CD14-positive monocyte (primary cell): ENCODE measurements around the gene AP2B1. TPM values are rescaled to one million over a fixed set of nuclear protein-coding genes. Genes with fewer than 3 reads are reported as not detected.

Experiments
- DNase-seq, 3 donors: peaks; one replicate each; pipeline ENCODE4 v3.0.0-alpha.2; 2011 to 2022
- H2AFZ ChIP-seq: 2 replicates; pipeline ENCODE4 v1.6.0; 2012; ENCODE audit warnings: mild to moderate bottlenecking, low read depth, low read length, inconsistent platforms; ENCODE audit not compliant: insufficient read depth, poor library complexity, severe bottlenecking
- H3K27ac ChIP-seq, 2 donors: 1 replicate in 1 of 2; 2 replicates in 1 of 2; pipeline ENCODE4 v1.5.1; 2012 to 2013; ENCODE audit warnings: low read length in 2 of 2, control low read depth in 1 of 2, inconsistent platforms in 1 of 2, low read depth in 1 of 2, mild to moderate bottlenecking in 1 of 2
- H3K27me3 ChIP-seq, 2 donors: one replicate each; pipeline versions ENCODE4 v1.6.0 to v1.6.1; 2011 to 2013; ENCODE audit warnings: low read length in 2 of 2; ENCODE audit not compliant: control insufficient read depth in 2 of 2, insufficient read depth in 2 of 2
- H3K36me3 ChIP-seq, 2 donors: replicated peaks in 1 of 2; 1 replicate in 1 of 2; 2 replicates in 1 of 2; pipeline versions ENCODE4 v1.5.1 to v1.6.1; 2012 to 2013; ENCODE audit warnings: low read length in 2 of 2, control low read depth in 1 of 2, inconsistent platforms in 1 of 2, mild to moderate bottlenecking in 1 of 2; ENCODE audit not compliant: insufficient read depth in 2 of 2, control insufficient read depth in 1 of 2
- H3K4me1 ChIP-seq, 2 donors: 1 replicate in 1 of 2; 2 replicates in 1 of 2; pipeline versions ENCODE4 v1.5.1 to v1.6.1; 2012 to 2013; ENCODE audit warnings: low read length in 2 of 2, control low read depth in 1 of 2, inconsistent platforms in 1 of 2, mild to moderate bottlenecking in 1 of 2, moderate library complexity in 1 of 2; ENCODE audit not compliant: insufficient read depth in 2 of 2, control insufficient read depth in 1 of 2
- H3K4me2 ChIP-seq: replicated peaks from 2 replicates; pipeline ENCODE3; 2012; ENCODE audit warnings: low read length, moderate library complexity, mild to moderate bottlenecking; ENCODE audit not compliant: poor library complexity, severe bottlenecking; ENCODE audit errors: extremely low read depth
- H3K4me3 ChIP-seq, 3 experiments: fragments of 200-600 bp in 1 of 3; sonication (generic) in 1 of 3; replicated peaks in 1 of 3; 1 replicate in 2 of 3; 2 replicates in 1 of 3; pipeline ENCODE4 v1.5.1; 2011 to 2013; ENCODE audit warnings: low read length in 3 of 3, mild to moderate bottlenecking in 3 of 3, control low read depth in 2 of 3, low read depth in 2 of 3, inconsistent platforms in 1 of 3, moderate library complexity in 1 of 3
- H3K79me2 ChIP-seq: 2 replicates; pipeline ENCODE4 v1.6.0; 2012; ENCODE audit warnings: mild to moderate bottlenecking, control low read depth, inconsistent platforms, low read length, moderate library complexity; ENCODE audit not compliant: insufficient read depth
- H3K9ac ChIP-seq: 2 replicates; pipeline ENCODE4 v1.6.0; 2017; ENCODE audit warnings: low read length, mild to moderate bottlenecking; ENCODE audit not compliant: insufficient read depth, poor library complexity, severe bottlenecking
- H3K9me3 ChIP-seq, 2 donors: replicated peaks in 1 of 2; 1 replicate in 1 of 2; 2 replicates in 1 of 2; pipeline versions ENCODE4 v1.5.1 to v1.6.1; 2012 to 2013; ENCODE audit warnings: low read length in 2 of 2, control low read depth in 1 of 2; ENCODE audit not compliant: control insufficient read depth in 1 of 2, insufficient read depth in 1 of 2
- H4K20me1 ChIP-seq: 2 replicates; pipeline ENCODE4 v1.6.0; 2012; ENCODE audit warnings: mild to moderate bottlenecking, low read length, control low read depth, moderate library complexity; ENCODE audit not compliant: insufficient read depth
- H3K27ac Mint-ChIP-seq, 7 donors: one replicate each; pipeline ENCODE4 v1.8.0; 2020; ENCODE audit warnings: mild to moderate bottlenecking in 7 of 7, mixed read lengths in 7 of 7, moderate library complexity in 6 of 7, inconsistent platforms in 2 of 7
- H3K27me3 Mint-ChIP-seq, 3 donors: one replicate each; pipeline ENCODE4 v1.8.0; 2021 to 2022; ENCODE audit warnings: low read depth in 3 of 3, mild to moderate bottlenecking in 3 of 3, mixed read lengths in 3 of 3, moderate library complexity in 3 of 3, inconsistent platforms in 1 of 3
- H3K36me3 Mint-ChIP-seq, 2 donors: one replicate each; pipeline ENCODE4 v1.8.0; 2020; ENCODE audit warnings: mixed read lengths in 2 of 2, inconsistent platforms in 1 of 2, mild to moderate bottlenecking in 1 of 2
- H3K4me1 Mint-ChIP-seq: one replicate; pipeline ENCODE4 v1.8.0; 2020; ENCODE audit warnings: mild to moderate bottlenecking, mixed read lengths
- H3K4me3 Mint-ChIP-seq, 2 donors: one replicate each; pipeline ENCODE4 v1.8.0; 2020; ENCODE audit warnings: mild to moderate bottlenecking in 2 of 2, mixed read lengths in 2 of 2, moderate library complexity in 1 of 2
- H3K9me3 Mint-ChIP-seq, 7 donors: one replicate each; pipeline ENCODE4 v1.8.0; 2020 to 2022; ENCODE audit warnings: mixed read lengths in 7 of 7, mild to moderate bottlenecking in 6 of 7, moderate library complexity in 6 of 7, inconsistent platforms in 2 of 7
- WGBS: methylation state at CpG from one replicate; pipeline ENCODE4 v1.1.5; 2013; ENCODE audit warnings: missing lambda C conversion rate; ENCODE audit not compliant: insufficient coverage; 5-methylcytosine and 5-hydroxymethylcytosine counted together
- intact Hi-C, 2 donors: fragments of 100-400 bp; cut with micrococcal nuclease; formaldehyde crosslinking; loops; one replicate each; pipeline versions ENCODE4 v1.15.0 to v1.15.1; 2023
- polyA plus RNA-seq, 3 donors: library from polyadenylated mRNA; depleted of rRNA in 1 of 3; unstranded in 2 of 3; stranded (reverse) in 1 of 3; fragments of 300-500 nt in 2 of 3; fragments of >200 nt in 1 of 3; fragmentation: Illumina TruSeq in 2 of 3; gene quantifications; 1 replicate in 2 of 3; 2 replicates in 1 of 3; pipeline ENCODE4 v1.2.3, GENCODE V29; 2012 to 2021
- TF ChIP-seq, protein P1 (sequence below): fragments of 200-600 bp; IDR thresholded peaks from one replicate; pipeline ENCODE4 v1.8.0; 2022; ENCODE audit warnings: antibody characterized with exemption, mild to moderate bottlenecking

Gene AP2B1
- polyA plus RNA-seq, 3 donors, result 28.7 to 44.2 (median 29.4) TPM

DNA sequence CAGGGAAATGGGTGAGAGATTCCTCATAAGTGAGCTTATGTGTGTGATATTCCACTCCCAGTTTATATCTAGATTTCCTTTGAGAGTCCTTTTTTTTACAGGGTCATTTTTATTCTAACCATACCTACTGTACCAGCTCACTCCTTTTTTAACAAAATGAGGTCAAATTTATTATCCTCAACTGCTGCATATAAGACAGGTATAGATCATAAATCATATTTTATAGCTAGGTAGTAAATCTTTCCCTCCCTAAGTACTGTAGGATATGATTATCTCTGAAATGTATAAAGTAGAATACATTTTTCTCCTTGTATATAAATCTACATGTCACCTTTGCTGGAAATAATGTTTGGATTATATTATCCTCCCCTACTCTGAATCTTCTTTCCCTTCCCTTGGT lies 31.5 kb downstream of the AP2B1 start:
- H2AFZ ChIP-seq, result no peak overlapping the region
- TF ChIP-seq, protein P1, sequence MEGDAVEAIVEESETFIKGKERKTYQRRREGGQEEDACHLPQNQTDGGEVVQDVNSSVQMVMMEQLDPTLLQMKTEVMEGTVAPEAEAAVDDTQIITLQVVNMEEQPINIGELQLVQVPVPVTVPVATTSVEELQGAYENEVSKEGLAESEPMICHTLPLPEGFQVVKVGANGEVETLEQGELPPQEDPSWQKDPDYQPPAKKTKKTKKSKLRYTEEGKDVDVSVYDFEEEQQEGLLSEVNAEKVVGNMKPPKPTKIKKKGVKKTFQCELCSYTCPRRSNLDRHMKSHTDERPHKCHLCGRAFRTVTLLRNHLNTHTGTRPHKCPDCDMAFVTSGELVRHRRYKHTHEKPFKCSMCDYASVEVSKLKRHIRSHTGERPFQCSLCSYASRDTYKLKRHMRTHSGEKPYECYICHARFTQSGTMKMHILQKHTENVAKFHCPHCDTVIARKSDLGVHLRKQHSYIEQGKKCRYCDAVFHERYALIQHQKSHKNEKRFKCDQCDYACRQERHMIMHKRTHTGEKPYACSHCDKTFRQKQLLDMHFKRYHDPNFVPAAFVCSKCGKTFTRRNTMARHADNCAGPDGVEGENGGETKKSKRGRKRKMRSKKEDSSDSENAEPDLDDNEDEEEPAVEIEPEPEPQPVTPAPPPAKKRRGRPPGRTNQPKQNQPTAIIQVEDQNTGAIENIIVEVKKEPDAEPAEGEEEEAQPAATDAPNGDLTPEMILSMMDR, result no peak
- no peak for DNase-seq
- no peaks in the 10 kb centered on the region for H3K9me3 Mint-ChIP-seq
- no peak overlapping the region for H3K27ac ChIP-seq
- no peaks in the 10 kb centered on the region for H3K9me3 ChIP-seq
- no peaks in the 10 kb centered on the region for H3K79me2 ChIP-seq
- H3K4me3 Mint-ChIP-seq, result no peak overlapping the region
- H3K4me3 ChIP-seq, result no peak overlapping the region
- H3K4me2 ChIP-seq, result no peak overlapping the region
- peaks cover 29 to 30% of the 10 kb centered on the region in 2 donors for H3K36me3 Mint-ChIP-seq
- H3K27ac Mint-ChIP-seq, result no peak overlapping the region
- H3K27me3 ChIP-seq, result no peaks in the 10 kb centered on the region
- peaks cover 22 to 73% of the 10 kb centered on the region in 2 donors for H3K36me3 ChIP-seq
- H4K20me1 ChIP-seq, result peaks cover 5% of the 10 kb centered on the region
- intact Hi-C loops, result no loop called here
- H3K4me1 ChIP-seq, result no peaks in the 10 kb centered on the region
- no peaks in the 10 kb centered on the region for H3K4me1 Mint-ChIP-seq
- no peak overlapping the region for H3K9ac ChIP-seq
- peaks cover 0 to 1% (median 0%) of the 10 kb centered on the region in 3 donors for H3K27me3 Mint-ChIP-seq

DNA sequence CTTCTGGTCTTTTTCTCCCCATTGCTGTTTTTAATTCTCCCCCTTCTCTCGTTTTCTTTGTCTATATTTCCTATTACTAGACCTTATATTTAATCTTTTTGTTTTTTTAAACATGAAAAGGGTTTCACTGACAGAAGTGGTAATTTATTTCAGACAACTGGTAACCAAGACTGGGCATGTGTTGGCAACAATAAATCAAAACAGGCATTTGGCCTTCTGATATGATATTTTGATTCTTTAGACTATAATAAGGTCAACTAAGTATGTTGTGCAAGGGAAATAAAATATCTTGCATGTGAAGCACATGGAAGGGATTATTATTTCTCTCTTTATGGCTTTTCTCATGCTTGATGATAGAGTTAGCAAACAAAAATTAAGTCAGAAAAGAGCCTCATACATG lies 34.6 kb downstream of the AP2B1 start:
- no peak overlapping the region for H3K27ac Mint-ChIP-seq
- H3K4me1 Mint-ChIP-seq, result no peaks in the 10 kb centered on the region
- TF ChIP-seq, protein P1, result no peak
- H3K27me3 Mint-ChIP-seq, result peaks cover 0 to 1% (median 0%) of the 10 kb centered on the region in 3 donors
- Histone ChIP-seq H3K79me2 (no peaks in the 10 kb centered on the region), H3K4me3 (no peak overlapping the region), H3K27me3 (no peaks in the 10 kb centered on the region), H2AFZ (no peak overlapping the region), H3K27ac (no peak overlapping the region), H3K9ac (no peak overlapping the region), H3K4me1 (no peaks in the 10 kb centered on the region), H4K20me1 (no peaks in the 10 kb centered on the region), H3K4me2 (no peak overlapping the region), H3K36me3 (peaks cover 43 to 89% of the 10 kb centered on the region in 2 donors), H3K9me3 (no peaks in the 10 kb centered on the region)
- no CpG with 5 or more reads among the region's 1 CpG for WGBS
- peaks cover 47 to 49% of the 10 kb centered on the region in 2 donors for H3K36me3 Mint-ChIP-seq
- DNase-seq, result no peak
- intact Hi-C loops, result no loop called here
- H3K4me3 Mint-ChIP-seq, result no peak overlapping the region
- no peaks in the 10 kb centered on the region for H3K9me3 Mint-ChIP-seq
